SK-N-SH treated with all-trans-retinoic acid at 6 μM for 48 hours (cell line): ENCODE measurements around the gene CREB1.

Experiments used
- ISL1 ChIP-seq: fragments of 250-450 bp; sonication (Bioruptor Pico); IDR thresholded peaks from 2 replicates; pipeline ENCODE4 v2.1.2; 2022; ENCODE audit warnings: mild to moderate bottlenecking, moderate library complexity
- TF ChIP-seq, protein P1 (sequence below): fragments of 250-450 bp; sonication (Bioruptor Pico); IDR thresholded peaks from 2 replicates; pipeline ENCODE4 v1.8.0; 2020; ENCODE audit warnings: mild to moderate bottlenecking, moderate library complexity, borderline replicate concordance

DNA sequence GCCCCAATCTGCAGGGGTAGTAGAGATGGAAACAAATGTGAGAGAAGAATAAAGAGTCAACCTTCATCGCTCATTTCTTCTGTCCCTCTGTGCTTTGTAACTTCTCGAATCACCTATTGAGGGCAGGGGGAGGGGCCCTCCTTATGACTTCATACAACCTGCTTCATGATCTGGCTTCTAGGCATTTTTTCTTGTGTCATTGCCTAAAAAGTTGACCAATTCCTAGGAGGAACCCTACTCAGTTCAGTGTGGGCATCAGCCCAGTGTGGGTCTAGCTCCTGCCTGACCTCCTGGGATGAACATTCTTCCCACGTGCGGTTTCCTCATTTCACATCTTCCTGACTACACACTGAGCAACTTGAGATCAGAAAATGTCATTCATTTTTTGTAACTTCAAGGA, 46.3 kb upstream of the CREB1 start:
- TF ChIP-seq, protein P1, sequence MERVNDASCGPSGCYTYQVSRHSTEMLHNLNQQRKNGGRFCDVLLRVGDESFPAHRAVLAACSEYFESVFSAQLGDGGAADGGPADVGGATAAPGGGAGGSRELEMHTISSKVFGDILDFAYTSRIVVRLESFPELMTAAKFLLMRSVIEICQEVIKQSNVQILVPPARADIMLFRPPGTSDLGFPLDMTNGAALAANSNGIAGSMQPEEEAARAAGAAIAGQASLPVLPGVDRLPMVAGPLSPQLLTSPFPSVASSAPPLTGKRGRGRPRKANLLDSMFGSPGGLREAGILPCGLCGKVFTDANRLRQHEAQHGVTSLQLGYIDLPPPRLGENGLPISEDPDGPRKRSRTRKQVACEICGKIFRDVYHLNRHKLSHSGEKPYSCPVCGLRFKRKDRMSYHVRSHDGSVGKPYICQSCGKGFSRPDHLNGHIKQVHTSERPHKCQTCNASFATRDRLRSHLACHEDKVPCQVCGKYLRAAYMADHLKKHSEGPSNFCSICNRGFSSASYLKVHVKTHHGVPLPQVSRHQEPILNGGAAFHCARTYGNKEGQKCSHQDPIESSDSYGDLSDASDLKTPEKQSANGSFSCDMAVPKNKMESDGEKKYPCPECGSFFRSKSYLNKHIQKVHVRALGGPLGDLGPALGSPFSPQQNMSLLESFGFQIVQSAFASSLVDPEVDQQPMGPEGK (CRISPR knock-in tag) = no peak
- no peak for TF ChIP-seq ISL1
